IPS DF 6.9 (cell line): ENCODE results near the gene AP3B1.

Experiments
- DNase-seq: peaks from one replicate; pipeline ENCODE4 v3.0.0-alpha.2; 2013; ENCODE audit warnings: low read depth, low spot score
- H3K27ac ChIP-seq: one replicate; pipeline ENCODE4 v1.5.1; 2013; ENCODE audit warnings: low read length, control low read depth
- H3K27me3 ChIP-seq: 2 replicates; pipeline ENCODE4 v1.6.1; 2013; ENCODE audit warnings: mild to moderate bottlenecking, low read length; ENCODE audit not compliant: control insufficient read depth, insufficient read depth
- H3K36me3 ChIP-seq: 2 replicates; pipeline ENCODE4 v1.6.1; 2013; ENCODE audit warnings: low read length; ENCODE audit not compliant: control insufficient read depth, insufficient read depth
- H3K4me1 ChIP-seq: 2 replicates; pipeline ENCODE4 v1.6.1; 2013; ENCODE audit warnings: low read length; ENCODE audit not compliant: control insufficient read depth, insufficient read depth
- H3K4me3 ChIP-seq: 2 replicates; pipeline ENCODE4 v1.5.1; 2013; ENCODE audit warnings: mild to moderate bottlenecking, low read length
- H3K9me3 ChIP-seq: 2 replicates; pipeline ENCODE4 v1.6.1; 2013; ENCODE audit warnings: low read length, inconsistent platforms; ENCODE audit not compliant: control insufficient read depth, insufficient read depth
- WGBS: extraction: QIAGEN DNeasy Blood & Tissue Kit; methylation state at CpG from one replicate; pipeline ENCODE4 v1.1.7; 2013; ENCODE audit warnings: mixed read lengths, missing lambda C conversion rate; ENCODE audit not compliant: insufficient read length, insufficient coverage; 5-methylcytosine and 5-hydroxymethylcytosine counted together

Gene AP3B1

GRCh38 chr5:78291687-78292086 lies 2.8 kb downstream of the AP3B1 start:
- Histone ChIP-seq H3K27ac (no peak overlapping the region), H3K4me3 (no peak overlapping the region), H3K36me3 (no peaks in the 10 kb centered on the region), H3K9me3 (no peaks in the 10 kb centered on the region), H3K27me3 (no peaks in the 10 kb centered on the region), H3K4me1 (no peaks in the 10 kb centered on the region)
- DNase-seq: no peak
- WGBS: no CpG with 5 or more reads among the region's 2 CpGs

GRCh38 chr5:78289911-78290310 lies 4.6 kb downstream of the AP3B1 start:
- Histone ChIP-seq H3K27me3 (no peaks in the 10 kb centered on the region), H3K4me1 (no peaks in the 10 kb centered on the region), H3K9me3 (no peaks in the 10 kb centered on the region), H3K36me3 (no peaks in the 10 kb centered on the region), H3K27ac (no peak overlapping the region), H3K4me3 (no peak overlapping the region)
- WGBS: no CpG with 5 or more reads among the region's 2 CpGs
- DNase-seq: no peak

GRCh38 chr5:78288246-78288645 lies 6.3 kb downstream of the AP3B1 start:
- no CpG with 5 or more reads among the region's 3 CpGs for WGBS

GRCh38 chr5:78287833-78288232 lies 6.7 kb downstream of the AP3B1 start:
- H3K9me3 ChIP-seq: no peaks in the 10 kb centered on the region
- DNase-seq: no peak
- WGBS: no CpG with 5 or more reads among the region's 2 CpGs
- H3K27ac ChIP-seq: no peak overlapping the region
- no peak overlapping the region for H3K4me3 ChIP-seq
- H3K27me3 ChIP-seq: no peaks in the 10 kb centered on the region
- no peaks in the 10 kb centered on the region for H3K4me1 ChIP-seq
- H3K36me3 ChIP-seq: no peaks in the 10 kb centered on the region

More at GRCh38 chr5:78288246-78288645, 6.3 kb downstream of the AP3B1 start:
- Histone ChIP-seq H3K27me3 (no peaks in the 10 kb centered on the region), H3K9me3 (no peaks in the 10 kb centered on the region), H3K4me1 (no peaks in the 10 kb centered on the region), H3K27ac (no peak overlapping the region), H3K36me3 (no peaks in the 10 kb centered on the region), H3K4me3 (no peak overlapping the region)
- no peak for DNase-seq

- Histone ChIP-seq H3K36me3 (no peaks in the 10 kb centered on the region), H3K4me3 (no peak overlapping the region), H3K27me3 (no peaks in the 10 kb centered on the region), H3K27ac (no peak overlapping the region), H3K9me3 (no peaks in the 10 kb centered on the region), H3K4me1 (no peaks in the 10 kb centered on the region)
- DNase-seq: no peak
Observed at GRCh38 chr5:78287169-78287568, 7.3 kb downstream of the AP3B1 start.

- Histone ChIP-seq H3K4me3 (no peak overlapping the region), H3K36me3 (no peaks in the 10 kb centered on the region), H3K9me3 (no peaks in the 10 kb centered on the region), H3K27me3 (no peaks in the 10 kb centered on the region), H3K4me1 (peaks cover 2% of the 10 kb centered on the region; the same call in 1 of the 2 replicates), H3K27ac (no peak overlapping the region)
- no peak for DNase-seq
- no CpG with 5 or more reads among the region's 1 CpG for WGBS
Observed at GRCh38 chr5:78286290-78286689, 8.2 kb downstream of the AP3B1 start.

- WGBS: no CpG with 5 or more reads among the region's 1 CpG
Observed at GRCh38 chr5:78283802-78284201, 10.7 kb downstream of the AP3B1 start.

GRCh38 chr5:78283105-78283504 lies 11.4 kb downstream of the AP3B1 start:
- no peaks in the 10 kb centered on the region for H3K36me3 ChIP-seq
- no peaks in the 10 kb centered on the region for H3K27me3 ChIP-seq
- WGBS: 100% methylated on average over 3 of the region's 4 CpGs
- no peak overlapping the region for H3K4me3 ChIP-seq
- H3K4me1 ChIP-seq: peaks cover 2% of the 10 kb centered on the region; the same call in 1 of the 2 replicates
- H3K27ac ChIP-seq: no peak overlapping the region
- no peak for DNase-seq
- no peaks in the 10 kb centered on the region for H3K9me3 ChIP-seq

More at GRCh38 chr5:78283802-78284201, 10.7 kb downstream of the AP3B1 start:
- H3K4me3 ChIP-seq: no peak overlapping the region
- H3K4me1 ChIP-seq: peaks cover 2% of the 10 kb centered on the region; the same call in 1 of the 2 replicates
- no peaks in the 10 kb centered on the region for H3K27me3 ChIP-seq
- DNase-seq: no peak
- no peaks in the 10 kb centered on the region for H3K9me3 ChIP-seq
- H3K27ac ChIP-seq: no peak overlapping the region
- H3K36me3 ChIP-seq: no peaks in the 10 kb centered on the region

- H3K4me3 ChIP-seq: no peak overlapping the region
- WGBS: no CpG with 5 or more reads among the region's 2 CpGs
Observed at GRCh38 chr5:78280261-78280660, 14.2 kb downstream of the AP3B1 start.

GRCh38 chr5:78279194-78279593 lies 15.3 kb downstream of the AP3B1 start:
- H3K27ac ChIP-seq: no peak overlapping the region
- WGBS: no CpG with 5 or more reads among the region's 5 CpGs
- H3K4me1 ChIP-seq: peaks cover 2% of the 10 kb centered on the region; the same call in 1 of the 2 replicates
- no peak overlapping the region for H3K4me3 ChIP-seq
- no peaks in the 10 kb centered on the region for H3K27me3 ChIP-seq
- no peaks in the 10 kb centered on the region for H3K36me3 ChIP-seq
- DNase-seq: no peak
- H3K9me3 ChIP-seq: no peaks in the 10 kb centered on the region

More at GRCh38 chr5:78280261-78280660, 14.2 kb downstream of the AP3B1 start:
- peaks cover 2% of the 10 kb centered on the region; the same call in 1 of the 2 replicates for H3K4me1 ChIP-seq
- DNase-seq: no peak
- H3K27me3 ChIP-seq: no peaks in the 10 kb centered on the region
- no peaks in the 10 kb centered on the region for H3K9me3 ChIP-seq
- no peaks in the 10 kb centered on the region for H3K36me3 ChIP-seq
- no peak overlapping the region for H3K27ac ChIP-seq

GRCh38 chr5:78277715-78278114 lies 16.8 kb downstream of the AP3B1 start:
- Histone ChIP-seq H3K36me3 (no peaks in the 10 kb centered on the region), H3K4me3 (no peak overlapping the region), H3K9me3 (no peaks in the 10 kb centered on the region), H3K27ac (no peak overlapping the region), H3K4me1 (peaks cover 2% of the 10 kb centered on the region; the same call in 1 of the 2 replicates), H3K27me3 (no peaks in the 10 kb centered on the region)
- WGBS: no CpG with 5 or more reads among the region's 1 CpG
- DNase-seq: no peak
